Thoracic aorta endothelial cell (primary cell): ENCODE measurements around the gene TLL1. TPM values are rescaled to one million over a fixed set of nuclear protein-coding genes. Genes with fewer than 3 reads are reported as not detected.

Experiments used
- small RNA-seq: library from RNA; depleted of rRNA; stranded (forward); fragments of <200 nt; gene quantifications from one replicate; pipeline ENCODE3, GENCODE V24; 2012
- total RNA-seq: library from RNA; depleted of rRNA; stranded (reverse); fragments of >200 nt; gene quantifications from 2 replicates; pipeline ENCODE4 v1.2.3, GENCODE V29; 2012

The TLL1 gene
- 8.0 and 15.2 TPM in 2 replicates for total RNA-seq

GRCh38 chr4:165872461-165873297, at the start of gene TLL1:
Gene TLL1 (plus strand): TSS chr4:165873237. CDS start chr4:165873905, 668 bp downstream.

Small RNA genes lying within 50 kb of the gene (small RNA-seq; reads per million reads assigned to genes)
- not detected for gene RNA5SP170
